ENCODE measurements around the gene IFNA17. TPM values are rescaled to one million over a fixed set of nuclear protein-coding genes. Genes with fewer than 3 reads are reported as not detected.
"Not testable (repeated sequence)": the region's sequence is repeated elsewhere in the genome, so short reads cannot be mapped to it uniquely, and the experiment has no call there.

Gene IFNA17
- total RNA-seq, 1 donor from 2014 or later, result not detected

DNA sequence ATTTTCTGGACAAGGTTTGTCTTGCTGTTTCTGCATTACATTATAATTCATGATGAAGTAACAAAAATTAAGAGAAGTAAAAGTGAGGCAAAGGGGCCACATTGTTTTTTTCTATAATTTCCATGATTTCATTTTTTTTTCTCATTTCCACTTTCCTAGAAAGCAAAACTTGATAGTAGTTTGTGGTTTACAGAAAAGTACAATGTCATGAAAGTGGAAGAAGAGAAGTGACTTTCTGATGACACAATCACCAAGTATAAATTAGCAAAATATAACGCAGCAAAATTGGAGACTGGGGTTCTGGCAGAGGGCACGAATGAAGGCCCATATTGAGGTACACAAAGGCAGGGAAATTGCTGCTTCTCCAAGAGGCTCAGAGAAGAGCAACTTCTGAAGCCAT, 16.8 kb upstream of the IFNA17 start:
- H3K9ac ChIP-seq (ENCODE audit: low read depth in 1 of 3, low read length in 3 of 3), result no peak overlapping the region
- H3K4me1 ChIP-seq (ENCODE audit: control insufficient read depth in 3 of 3, insufficient read depth in 3 of 3, low read length in 3 of 3), result no peaks in the 10 kb centered on the region
- H3K27ac ChIP-seq (ENCODE audit: low read depth, low read length), result no peak overlapping the region
- no peak overlapping the region for H3K4me3 ChIP-seq (ENCODE audit: low read length in 3 of 3)
- no peaks in the 10 kb centered on the region for H3K27me3 ChIP-seq (ENCODE audit: control insufficient read depth in 3 of 3, insufficient read depth in 3 of 3, low read length in 3 of 3)
- no peaks in the 10 kb centered on the region for H3K36me3 ChIP-seq (ENCODE audit: control insufficient read depth in 3 of 3, insufficient read depth in 3 of 3, low read length in 3 of 3)
- H3K9me3 ChIP-seq (ENCODE audit: control insufficient read depth in 3 of 3, low read length in 3 of 3), result no peaks in the 10 kb centered on the region

GRCh38 chr9:21239911-21240310, 11.9 kb upstream of the IFNA17 start, which contains the start of gene IFNA14:
IFNA14 (minus strand) TSS chr9:21240005; CDS start chr9:21239935, 70 bp downstream.
- H3K9ac ChIP-seq (ENCODE audit: low read depth in 1 of 3, low read length in 3 of 3), result no peak within 1 kb of the TSS

DNA sequence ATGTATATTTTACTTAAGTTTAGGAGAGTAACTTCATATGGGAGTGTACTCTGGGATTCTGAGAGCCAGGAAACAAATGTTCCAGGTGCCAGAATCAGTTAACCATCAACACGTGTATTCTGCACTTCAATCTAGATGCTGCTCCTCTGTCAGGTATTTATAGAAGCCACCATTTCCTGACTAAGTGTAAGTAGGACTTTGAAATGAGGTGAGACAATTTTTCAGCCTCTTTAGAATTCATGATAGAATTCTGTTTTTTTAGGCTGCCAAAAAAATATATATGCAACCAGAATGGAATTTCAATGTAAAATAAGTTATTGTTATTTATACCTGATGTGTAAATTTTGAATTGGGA, 8.3 kb upstream of the IFNA17 start:
- H3K27ac ChIP-seq (ENCODE audit: low read depth, low read length); H3K4me3 ChIP-seq (ENCODE audit: low read length in 3 of 3); H3K9me3 ChIP-seq (ENCODE audit: control insufficient read depth in 3 of 3, low read length in 3 of 3); H3K4me1 ChIP-seq (ENCODE audit: control insufficient read depth in 3 of 3, insufficient read depth in 3 of 3, low read length in 3 of 3); H3K36me3 ChIP-seq (ENCODE audit: control insufficient read depth in 3 of 3, insufficient read depth in 3 of 3, low read length in 3 of 3); H3K9ac ChIP-seq (ENCODE audit: low read depth in 1 of 3, low read length in 3 of 3); H3K27me3 ChIP-seq (ENCODE audit: control insufficient read depth in 3 of 3, insufficient read depth in 3 of 3, low read length in 3 of 3): not testable (repeated sequence)

More at GRCh38 chr9:21239911-21240310, 11.9 kb upstream of the IFNA17 start, which contains the start of gene IFNA14:
- Histone ChIP-seq H3K9me3 (ENCODE audit: control insufficient read depth in 3 of 3, low read length in 3 of 3) (no peaks in the 10 kb centered on the region), H3K36me3 (ENCODE audit: control insufficient read depth in 3 of 3, insufficient read depth in 3 of 3, low read length in 3 of 3) (no peaks in the 10 kb centered on the region), H3K27me3 (ENCODE audit: control insufficient read depth in 3 of 3, insufficient read depth in 3 of 3, low read length in 3 of 3) (no peaks in the 10 kb centered on the region), H3K4me1 (ENCODE audit: control insufficient read depth in 3 of 3, insufficient read depth in 3 of 3, low read length in 3 of 3) (no peaks in the 10 kb centered on the region), H3K4me3 (ENCODE audit: low read length in 3 of 3) (no peak within 1 kb of the TSS), H3K27ac (ENCODE audit: low read depth, low read length) (no peak within 1 kb of the TSS)

- H3K9ac ChIP-seq (ENCODE audit: low read depth in 1 of 3, low read length in 3 of 3); H3K9me3 ChIP-seq (ENCODE audit: control insufficient read depth in 3 of 3, low read length in 3 of 3); H3K27ac ChIP-seq (ENCODE audit: low read depth, low read length); H3K4me3 ChIP-seq (ENCODE audit: low read length in 3 of 3); H3K27me3 ChIP-seq (ENCODE audit: control insufficient read depth in 3 of 3, insufficient read depth in 3 of 3, low read length in 3 of 3); H3K4me1 ChIP-seq (ENCODE audit: control insufficient read depth in 3 of 3, insufficient read depth in 3 of 3, low read length in 3 of 3); H3K36me3 ChIP-seq (ENCODE audit: control insufficient read depth in 3 of 3, insufficient read depth in 3 of 3, low read length in 3 of 3): not testable (repeated sequence)
These were observed 7.7 kb upstream of the IFNA17 start for GRCh38 chr9:21235468-21236359.

DNA sequence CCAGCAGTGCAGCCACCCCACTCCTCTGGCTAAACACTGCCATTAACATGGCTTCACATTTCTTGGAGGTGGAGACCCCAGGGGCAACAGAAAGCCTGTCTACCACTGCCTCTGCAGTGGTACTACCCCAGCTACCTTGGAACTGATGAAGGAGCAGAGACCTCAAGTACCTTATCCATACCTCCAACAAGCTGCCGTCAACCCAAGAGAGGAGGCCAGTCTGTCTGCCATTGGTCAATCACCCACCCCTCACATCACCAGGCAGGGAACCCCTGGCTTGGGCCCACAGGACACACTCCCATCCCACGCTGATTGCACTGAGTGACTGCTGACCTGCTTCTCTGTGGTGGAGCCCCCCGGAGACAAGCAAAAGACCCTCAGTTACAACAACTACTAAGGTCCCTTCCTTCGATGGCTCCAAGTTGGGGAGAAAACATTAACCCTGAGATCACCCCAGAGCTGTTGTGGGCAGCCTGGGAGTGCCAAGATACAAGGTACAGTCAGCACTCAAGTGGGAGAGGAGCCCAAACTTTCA, 6.2 kb upstream of the IFNA17 start:
- Histone ChIP-seq H3K9ac (ENCODE audit: low read depth in 1 of 3, low read length in 3 of 3) (no peak overlapping the region), H3K27me3 (ENCODE audit: control insufficient read depth in 3 of 3, insufficient read depth in 3 of 3, low read length in 3 of 3) (no peaks in the 10 kb centered on the region), H3K4me3 (ENCODE audit: low read length in 3 of 3) (no peak overlapping the region), H3K4me1 (ENCODE audit: control insufficient read depth in 3 of 3, insufficient read depth in 3 of 3, low read length in 3 of 3) (no peaks in the 10 kb centered on the region), H3K9me3 (ENCODE audit: control insufficient read depth in 3 of 3, low read length in 3 of 3) (no peaks in the 10 kb centered on the region), H3K36me3 (ENCODE audit: control insufficient read depth in 3 of 3, insufficient read depth in 3 of 3, low read length in 3 of 3) (no peaks in the 10 kb centered on the region), H3K27ac (ENCODE audit: low read depth, low read length) (no peak overlapping the region)

DNA sequence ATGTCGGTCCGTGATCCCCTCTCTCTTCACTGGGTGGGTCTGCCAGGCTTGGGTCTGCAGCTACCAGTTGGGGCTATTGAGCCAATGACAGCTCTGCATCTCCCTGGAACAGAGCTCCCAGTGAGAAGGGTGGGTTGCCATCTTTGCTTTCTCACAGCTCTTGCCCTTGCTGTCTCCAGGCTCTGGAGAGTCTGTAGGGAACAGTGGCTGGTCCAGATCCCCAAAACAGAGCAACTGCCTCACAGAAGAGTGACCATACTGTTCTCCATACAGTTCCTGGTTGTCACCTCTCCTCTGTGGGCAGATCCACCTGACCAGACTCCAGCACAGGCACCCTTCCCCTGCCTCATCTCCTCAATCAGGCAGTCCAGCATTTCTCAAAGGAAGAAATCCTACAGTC, 5.2 kb upstream of the IFNA17 start:
- Histone ChIP-seq H3K27ac (ENCODE audit: low read depth, low read length) (no peak overlapping the region), H3K4me3 (ENCODE audit: low read length in 3 of 3) (no peak overlapping the region), H3K36me3 (ENCODE audit: control insufficient read depth in 3 of 3, insufficient read depth in 3 of 3, low read length in 3 of 3) (no peaks in the 10 kb centered on the region), H3K9ac (ENCODE audit: low read depth in 1 of 3, low read length in 3 of 3) (no peak overlapping the region), H3K27me3 (ENCODE audit: control insufficient read depth in 3 of 3, insufficient read depth in 3 of 3, low read length in 3 of 3) (no peaks in the 10 kb centered on the region), H3K9me3 (ENCODE audit: control insufficient read depth in 3 of 3, low read length in 3 of 3) (no peaks in the 10 kb centered on the region), H3K4me1 (ENCODE audit: control insufficient read depth in 3 of 3, insufficient read depth in 3 of 3, low read length in 3 of 3) (no peaks in the 10 kb centered on the region)

- H3K9ac ChIP-seq (ENCODE audit: low read depth in 1 of 3, low read length in 3 of 3); H3K27ac ChIP-seq (ENCODE audit: low read depth, low read length); H3K9me3 ChIP-seq (ENCODE audit: control insufficient read depth in 3 of 3, low read length in 3 of 3); H3K27me3 ChIP-seq (ENCODE audit: control insufficient read depth in 3 of 3, insufficient read depth in 3 of 3, low read length in 3 of 3); H3K4me1 ChIP-seq (ENCODE audit: control insufficient read depth in 3 of 3, insufficient read depth in 3 of 3, low read length in 3 of 3); H3K36me3 ChIP-seq (ENCODE audit: control insufficient read depth in 3 of 3, insufficient read depth in 3 of 3, low read length in 3 of 3); H3K4me3 ChIP-seq (ENCODE audit: low read length in 3 of 3): not testable (repeated sequence)
These were observed 10.8 kb downstream of the IFNA17 start, which contains the start of gene IFNA16 for GRCh38 chr9:21217211-21217610. IFNA16 (minus strand) TSS chr9:21217311; CDS start chr9:21217305, 6 bp downstream.

DNA sequence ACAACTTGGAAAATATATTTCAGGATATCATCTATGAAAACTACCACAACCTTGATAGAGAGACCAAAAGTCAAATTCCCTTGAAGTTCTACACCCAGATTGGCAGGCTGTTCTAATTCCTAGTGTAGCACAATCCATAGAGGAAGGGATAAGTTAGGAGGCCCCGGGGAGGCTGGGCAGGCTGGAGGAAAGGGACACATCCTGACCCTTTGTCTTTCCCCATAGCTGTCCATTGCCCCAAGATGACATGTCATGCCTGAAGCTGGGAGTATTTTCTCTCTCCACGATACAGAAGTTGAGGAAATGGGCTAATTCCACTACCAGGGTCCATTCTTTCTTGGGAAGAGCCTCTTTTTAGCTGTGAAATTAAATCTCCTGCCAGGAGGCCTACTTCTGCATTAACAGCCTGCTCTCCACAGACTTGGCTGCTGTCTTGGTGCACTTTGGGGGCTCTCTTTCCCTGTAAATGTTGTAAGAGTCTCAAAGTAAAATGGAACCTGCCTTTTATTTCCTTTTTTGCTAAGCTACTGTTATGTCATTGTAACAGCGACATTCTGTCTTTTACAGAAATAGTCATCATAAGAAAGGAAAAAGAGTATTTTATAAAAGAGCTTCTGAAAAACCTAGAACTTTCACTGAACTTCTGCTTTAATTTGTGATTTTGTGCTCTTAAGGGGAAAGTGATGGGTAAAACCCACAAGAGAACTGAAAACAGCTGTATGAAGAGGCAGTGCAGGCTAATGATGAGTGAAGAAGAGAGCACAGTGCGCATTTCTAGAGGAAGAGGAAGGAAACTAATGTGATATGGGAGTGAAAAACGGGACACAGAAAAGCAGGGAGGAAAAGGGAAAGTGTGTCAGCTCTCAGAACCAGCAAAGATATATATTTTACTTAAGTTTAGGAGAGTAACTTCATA, 14.4 kb downstream of the IFNA17 start:
- H3K9ac ChIP-seq (ENCODE audit: low read depth in 1 of 3, low read length in 3 of 3); H3K27ac ChIP-seq (ENCODE audit: low read depth, low read length); H3K4me1 ChIP-seq (ENCODE audit: control insufficient read depth in 3 of 3, insufficient read depth in 3 of 3, low read length in 3 of 3); H3K36me3 ChIP-seq (ENCODE audit: control insufficient read depth in 3 of 3, insufficient read depth in 3 of 3, low read length in 3 of 3); H3K9me3 ChIP-seq (ENCODE audit: control insufficient read depth in 3 of 3, low read length in 3 of 3); H3K27me3 ChIP-seq (ENCODE audit: control insufficient read depth in 3 of 3, insufficient read depth in 3 of 3, low read length in 3 of 3); H3K4me3 ChIP-seq (ENCODE audit: low read length in 3 of 3): not testable (repeated sequence)

DNA sequence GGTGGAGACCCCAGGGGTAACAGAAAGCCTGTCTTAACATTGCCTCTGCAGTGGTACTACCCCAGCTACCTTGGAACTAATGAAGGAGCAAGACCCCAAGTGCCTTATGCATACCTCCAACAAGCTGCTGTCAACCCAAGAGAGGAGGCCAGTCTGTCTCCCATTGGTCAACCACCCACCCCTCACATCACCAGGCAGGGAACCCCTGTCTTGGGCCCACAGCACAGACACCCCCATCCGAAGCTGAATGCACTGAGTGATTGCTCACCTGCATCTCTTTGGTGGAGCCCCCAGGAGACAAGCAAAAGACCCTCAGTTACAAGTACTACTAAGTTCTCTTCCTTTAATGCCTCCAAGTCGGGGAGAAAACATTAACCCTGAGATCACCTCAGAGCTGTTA, 15.9 kb downstream of the IFNA17 start:
- not testable (repeated sequence) for H3K27me3 ChIP-seq (ENCODE audit: control insufficient read depth in 3 of 3, insufficient read depth in 3 of 3, low read length in 3 of 3); H3K4me3 ChIP-seq (ENCODE audit: low read length in 3 of 3); H3K9me3 ChIP-seq (ENCODE audit: control insufficient read depth in 3 of 3, low read length in 3 of 3); H3K9ac ChIP-seq (ENCODE audit: low read depth in 1 of 3, low read length in 3 of 3); H3K27ac ChIP-seq (ENCODE audit: low read depth, low read length); H3K36me3 ChIP-seq (ENCODE audit: control insufficient read depth in 3 of 3, insufficient read depth in 3 of 3, low read length in 3 of 3); H3K4me1 ChIP-seq (ENCODE audit: control insufficient read depth in 3 of 3, insufficient read depth in 3 of 3, low read length in 3 of 3)

DNA sequence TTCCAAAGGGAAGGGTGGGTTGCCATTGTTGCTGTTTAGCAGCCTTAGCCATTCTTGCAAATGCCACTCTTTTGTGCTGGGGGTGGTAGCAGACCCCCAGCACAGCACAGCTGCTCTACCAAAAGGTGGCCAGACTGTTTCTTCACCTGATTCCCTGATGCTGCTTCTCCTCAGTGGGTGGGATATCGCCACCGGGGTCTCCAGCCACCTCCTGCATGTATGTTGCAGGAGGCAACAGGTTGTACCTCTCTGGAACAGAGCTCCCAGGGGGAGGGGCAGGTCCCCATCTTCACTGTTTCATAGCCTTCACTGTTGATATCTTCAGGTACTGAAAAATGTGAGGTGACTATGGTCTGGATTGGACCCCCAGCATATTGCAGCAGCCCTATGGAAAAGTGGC, 17.2 kb downstream of the IFNA17 start:
- not testable (repeated sequence) for H3K27ac ChIP-seq (ENCODE audit: low read depth, low read length); H3K4me1 ChIP-seq (ENCODE audit: control insufficient read depth in 3 of 3, insufficient read depth in 3 of 3, low read length in 3 of 3); H3K9ac ChIP-seq (ENCODE audit: low read depth in 1 of 3, low read length in 3 of 3); H3K27me3 ChIP-seq (ENCODE audit: control insufficient read depth in 3 of 3, insufficient read depth in 3 of 3, low read length in 3 of 3); H3K36me3 ChIP-seq (ENCODE audit: control insufficient read depth in 3 of 3, insufficient read depth in 3 of 3, low read length in 3 of 3); H3K4me3 ChIP-seq (ENCODE audit: low read length in 3 of 3); H3K9me3 ChIP-seq (ENCODE audit: control insufficient read depth in 3 of 3, low read length in 3 of 3)
